Astrocyte (in vitro differentiated cells and primary cell): Measurements from ENCODE around the gene IKBKG.

Experiments used
- EZH2 ChIP-seq: IDR thresholded peaks from 2 replicates; pipeline ENCODE4 v1.6.1; 2012; ENCODE audit warnings: mild to moderate bottlenecking, low read length, inconsistent platforms; ENCODE audit not compliant: insufficient read depth
- TF ChIP-seq, protein P1 (sequence below): IDR thresholded peaks from 2 replicates; pipeline ENCODE4 v1.5.1; 2011; ENCODE audit warnings: low read depth, mild to moderate bottlenecking, inconsistent platforms, low read length, moderate library complexity; ENCODE audit not compliant: insufficient read depth

DNA sequence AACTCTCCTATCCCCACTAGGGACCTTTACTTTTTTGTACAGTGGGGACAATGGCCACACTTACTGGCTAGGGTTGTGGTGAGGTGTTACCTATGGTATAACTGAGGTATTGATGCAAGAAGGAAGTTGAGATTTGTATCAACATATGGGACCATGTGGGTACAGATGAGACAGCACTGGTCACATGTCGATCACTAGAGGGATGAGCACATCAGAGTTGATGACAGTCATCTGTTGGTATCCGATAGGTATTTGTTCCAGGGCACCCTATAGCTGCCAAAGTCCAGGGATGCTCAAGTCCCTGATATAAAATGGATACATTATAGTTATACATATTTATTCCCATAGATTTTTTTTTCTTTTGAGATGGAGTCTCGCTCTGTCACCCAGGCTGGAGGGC, 44.4 kb upstream of the IKBKG start:
- TF ChIP-seq, protein P1, sequence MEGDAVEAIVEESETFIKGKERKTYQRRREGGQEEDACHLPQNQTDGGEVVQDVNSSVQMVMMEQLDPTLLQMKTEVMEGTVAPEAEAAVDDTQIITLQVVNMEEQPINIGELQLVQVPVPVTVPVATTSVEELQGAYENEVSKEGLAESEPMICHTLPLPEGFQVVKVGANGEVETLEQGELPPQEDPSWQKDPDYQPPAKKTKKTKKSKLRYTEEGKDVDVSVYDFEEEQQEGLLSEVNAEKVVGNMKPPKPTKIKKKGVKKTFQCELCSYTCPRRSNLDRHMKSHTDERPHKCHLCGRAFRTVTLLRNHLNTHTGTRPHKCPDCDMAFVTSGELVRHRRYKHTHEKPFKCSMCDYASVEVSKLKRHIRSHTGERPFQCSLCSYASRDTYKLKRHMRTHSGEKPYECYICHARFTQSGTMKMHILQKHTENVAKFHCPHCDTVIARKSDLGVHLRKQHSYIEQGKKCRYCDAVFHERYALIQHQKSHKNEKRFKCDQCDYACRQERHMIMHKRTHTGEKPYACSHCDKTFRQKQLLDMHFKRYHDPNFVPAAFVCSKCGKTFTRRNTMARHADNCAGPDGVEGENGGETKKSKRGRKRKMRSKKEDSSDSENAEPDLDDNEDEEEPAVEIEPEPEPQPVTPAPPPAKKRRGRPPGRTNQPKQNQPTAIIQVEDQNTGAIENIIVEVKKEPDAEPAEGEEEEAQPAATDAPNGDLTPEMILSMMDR: no peak
- TF ChIP-seq EZH2: no peak
